GM23248 (cell line): Measurements from ENCODE around the gene ATOH7.

ENCODE experiments used
- EZH2 ChIP-seq: fragments of 200-600 bp; sonication (generic); IDR thresholded peaks from 2 replicates; pipeline ENCODE4 v1.6.1; 2018; ENCODE audit warnings: antibody characterized with exemption, mild to moderate bottlenecking; ENCODE audit not compliant: insufficient read depth, poor library complexity, severe bottlenecking
- EZH2phosphoT487 ChIP-seq: fragments of 200-600 bp; sonication (generic); IDR thresholded peaks from 2 replicates; pipeline ENCODE4 v1.6.1; 2018; ENCODE audit warnings: antibody characterized with exemption, moderate library complexity, mild to moderate bottlenecking, low read depth; ENCODE audit not compliant: insufficient read depth

- TF ChIP-seq EZH2phosphoT487 = no peak
- TF ChIP-seq EZH2 = no peak
Observed at GRCh38 chr10:68249297-68249696, 17.4 kb upstream of the ATOH7 start.
